ENCODE data around the gene IFNGR1.

DNA sequence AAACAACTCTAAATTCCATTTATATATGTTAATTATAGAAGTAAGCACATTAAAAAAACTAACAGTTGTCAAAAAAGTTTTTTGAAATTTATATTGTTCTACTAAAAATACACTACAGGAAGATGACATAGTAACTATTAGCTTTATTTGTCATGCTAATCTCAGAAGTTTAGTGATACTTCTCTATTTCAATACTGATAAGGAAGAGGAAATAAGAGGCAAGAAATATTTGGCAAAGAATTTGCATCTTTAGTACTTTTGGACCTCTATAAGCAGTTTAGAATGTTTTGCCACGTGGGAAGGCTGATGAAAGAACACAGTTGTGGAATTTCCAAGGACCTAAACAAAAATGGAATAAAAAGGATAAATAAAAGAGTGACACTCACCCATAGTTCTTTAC lies 12.6 kb downstream of the IFNGR1 start:
- TF ChIP-seq FOXM1 (IDR thresholded peaks at IDR 0.05; ENCODE audit: borderline replicate concordance), result no peak
- TF ChIP-seq SP1 (IDR thresholded peaks at IDR 0.05), result no peak
- TF ChIP-seq CTBP1 (IDR thresholded peaks at IDR 0.05; ENCODE audit: borderline replicate concordance), result no peak
- TF ChIP-seq FOXK2 (IDR thresholded peaks at IDR 0.05), result no peak
- no peak for TF ChIP-seq TARDBP (IDR thresholded peaks at IDR 0.05)
- no peak for TF ChIP-seq ARNT (IDR thresholded peaks at IDR 0.05)
- TF ChIP-seq BHLHE40 (IDR thresholded peaks at IDR 0.05; ENCODE audit: borderline replicate concordance), result no peak
